Spleen (tissue), 11 donors: ENCODE data around the gene NEDD4L. TPM values are rescaled to one million over a fixed set of nuclear protein-coding genes. Genes with fewer than 3 reads are reported as not detected.

Experiments
- DNase-seq: peaks from one replicate; pipeline ENCODE4 v3.0.0-alpha.2; 2020
- H3K27ac ChIP-seq, 8 donors: fragments of 200-600 bp; sonication (generic) in 7 of 8; 1 replicate in 4 of 8; 2 replicates in 4 of 8; pipeline versions ENCODE4 v1.5.0 to v1.8.0; 2016 to 2021; ENCODE audit warnings: inconsistent platforms in 4 of 8, mild to moderate bottlenecking in 4 of 8, moderate library complexity in 1 of 8
- H3K27me3 ChIP-seq, 7 donors: fragments of 200-600 bp; sonication (generic) in 6 of 7; replicated peaks in 1 of 7; 1 replicate in 4 of 7; 2 replicates in 3 of 7; pipeline versions ENCODE4 v1.5.0 to v1.8.0; 2016 to 2021; ENCODE audit warnings: inconsistent platforms in 3 of 7, mild to moderate bottlenecking in 1 of 7
- H3K36me3 ChIP-seq, 6 donors: fragments of 200-600 bp; sonication (generic) in 5 of 6; 1 replicate in 4 of 6; 2 replicates in 2 of 6; pipeline versions ENCODE4 v1.5.0 to v1.8.0; 2016 to 2021; ENCODE audit warnings: inconsistent platforms in 2 of 6
- H3K4me1 ChIP-seq, 6 donors: fragments of 200-600 bp; sonication (generic) in 5 of 6; 1 replicate in 3 of 6; 2 replicates in 3 of 6; pipeline versions ENCODE4 v1.5.0 to v1.8.0; 2016 to 2021; ENCODE audit warnings: inconsistent platforms in 3 of 6
- H3K4me3 ChIP-seq, 8 donors: fragments of 200-600 bp; sonication (generic) in 7 of 8; 1 replicate in 4 of 8; 2 replicates in 4 of 8; pipeline versions ENCODE4 v1.5.0 to v1.8.0; 2016 to 2021; ENCODE audit warnings: inconsistent platforms in 4 of 8, mild to moderate bottlenecking in 4 of 8, moderate library complexity in 2 of 8
- H3K9me3 ChIP-seq, 8 donors: fragments of 200-600 bp; sonication (generic) in 7 of 8; 1 replicate in 4 of 8; 2 replicates in 4 of 8; pipeline versions ENCODE4 v1.5.0 to v1.8.0; 2016 to 2021; ENCODE audit warnings: inconsistent platforms in 4 of 8
- POLR2A ChIP-seq, 3 donors: fragments of 450-650 bp; IDR thresholded peaks; one replicate each; pipeline ENCODE4 v1.5.1; 2017; ENCODE audit warnings: antibody characterized with exemption in 3 of 3, mild to moderate bottlenecking in 1 of 3
- POLR2AphosphoS5 ChIP-seq, 3 donors: sonication (generic); formaldehyde crosslinking; IDR thresholded peaks; one replicate each; pipeline ENCODE4 v1.5.1; 2017; ENCODE audit warnings: antibody characterized with exemption in 3 of 3
- WGBS, 5 donors: extraction: QIAGEN DNeasy Blood & Tissue Kit in 3 of 5; methylation state at CpG; one replicate each; pipeline versions ENCODE4 v1.1.5 to v1.1.7; 2013 to 2018; 5-methylcytosine and 5-hydroxymethylcytosine counted together
- intact Hi-C: fragments of 100-400 bp; cut with DNase I; formaldehyde crosslinking; loops from one replicate; pipeline ENCODE4 v1.15.0; 2023; ENCODE audit warnings: low total_unique reads
- polyA plus RNA-seq, 3 donors: library from polyadenylated mRNA; stranded (reverse); fragments of 200-250 nt; gene quantifications; one replicate each; pipeline ENCODE4 v1.2.1, GENCODE V29; 2013
- total RNA-seq, 7 donors: library from RNA; depleted of rRNA in 3 of 7; stranded (reverse); fragments of >200 nt in 3 of 7; fragmentation: NEBNext Ultra II Directional in 4 of 7; extraction: Animal tissue kit (Norgen Biotek cat#: 25700) in 4 of 7; gene quantifications; one replicate each; pipeline versions ENCODE4 v1.1.0 to v1.2.1, GENCODE V29; 2016 to 2021
- TF ChIP-seq, protein P1 (sequence below), 11 experiments: fragments of 200-600 bp in 7 of 11; fragments of 450-650 bp in 4 of 11; sonication (generic) in 4 of 11; IDR thresholded peaks in 8 of 11; conservative IDR thresholded peaks in 3 of 11; 1 replicate in 7 of 11; 2 replicates in 4 of 11; pipeline versions ENCODE4 v1.4.0 to v1.8.0; 2016 to 2021; ENCODE audit warnings: antibody characterized with exemption in 11 of 11, inconsistent platforms in 4 of 11, mild to moderate bottlenecking in 1 of 11
- donor health status: healthy with polysubstance abuse.
- donor health status: DM: no; HTN: no; CAD: no; lungs with moderate emphysema.
- donor health status: DM: no; HTN: no; CAD: no.
- donor health status: Bipolar disorder and iron deficiency.
- donor health status: healthy.
- donor health status: DM: no; HTN: no; CAD: no.
- donor health status: DM: yes; HTN: yes; CAD: no.

The NEDD4L gene
- total and polyA plus RNA-seq, 10 donors, result 8.7 to 26.9 (median 18.3) TPM

DNA sequence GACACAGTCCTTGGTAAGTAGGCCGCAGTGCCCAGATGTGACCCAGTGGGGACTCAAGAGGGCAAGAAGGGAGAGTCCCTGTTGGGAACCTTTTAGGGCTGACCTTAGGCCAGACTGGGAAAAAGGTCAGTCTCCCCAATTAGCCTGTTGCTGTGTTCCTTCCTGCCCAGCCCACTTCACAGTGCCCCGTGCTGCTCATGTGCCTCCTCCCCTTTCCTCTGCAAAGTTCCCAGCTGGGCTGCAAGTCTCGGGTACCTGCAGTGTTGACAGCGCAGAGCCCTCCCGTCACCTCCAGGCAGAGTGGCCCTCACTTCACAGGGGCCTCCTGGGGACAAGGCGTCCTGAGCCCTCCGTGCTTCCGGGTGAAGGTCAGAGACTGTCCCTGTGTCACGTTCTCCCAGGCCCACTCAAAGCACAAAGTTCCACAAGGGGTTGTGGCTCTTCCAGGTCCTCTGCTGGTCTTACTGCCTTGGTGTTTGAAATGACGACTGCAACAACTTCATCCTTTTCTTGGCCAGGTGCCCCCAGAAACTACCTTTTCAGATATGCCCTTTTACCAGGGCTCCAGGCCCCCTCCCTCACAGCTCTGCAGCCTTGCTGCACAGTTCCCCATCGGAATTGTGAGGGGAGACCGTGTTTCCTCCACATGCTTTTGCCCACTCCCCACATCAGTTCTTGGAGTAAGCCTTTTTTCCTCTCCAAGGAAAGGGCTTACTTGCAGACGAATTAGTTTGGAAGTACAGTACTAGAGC is 359.1 kb downstream of the NEDD4L start:
- intact Hi-C loops, result no loop called here
- peaks cover 0 to 39% (median 0%) of the 10 kb centered on the region in 7 donors for H3K27me3 ChIP-seq
- no peak overlapping the region for H3K4me3 ChIP-seq
- no peaks in the 10 kb centered on the region for H3K9me3 ChIP-seq
- H3K27ac ChIP-seq, result no peak overlapping the region
- H3K36me3 ChIP-seq, result no peaks in the 10 kb centered on the region
- TF ChIP-seq POLR2AphosphoS5 (IDR thresholded peaks at IDR 0.05) (no peak), POLR2A (IDR thresholded peaks at IDR 0.05) (no peak)
- TF ChIP-seq, protein P1, sequence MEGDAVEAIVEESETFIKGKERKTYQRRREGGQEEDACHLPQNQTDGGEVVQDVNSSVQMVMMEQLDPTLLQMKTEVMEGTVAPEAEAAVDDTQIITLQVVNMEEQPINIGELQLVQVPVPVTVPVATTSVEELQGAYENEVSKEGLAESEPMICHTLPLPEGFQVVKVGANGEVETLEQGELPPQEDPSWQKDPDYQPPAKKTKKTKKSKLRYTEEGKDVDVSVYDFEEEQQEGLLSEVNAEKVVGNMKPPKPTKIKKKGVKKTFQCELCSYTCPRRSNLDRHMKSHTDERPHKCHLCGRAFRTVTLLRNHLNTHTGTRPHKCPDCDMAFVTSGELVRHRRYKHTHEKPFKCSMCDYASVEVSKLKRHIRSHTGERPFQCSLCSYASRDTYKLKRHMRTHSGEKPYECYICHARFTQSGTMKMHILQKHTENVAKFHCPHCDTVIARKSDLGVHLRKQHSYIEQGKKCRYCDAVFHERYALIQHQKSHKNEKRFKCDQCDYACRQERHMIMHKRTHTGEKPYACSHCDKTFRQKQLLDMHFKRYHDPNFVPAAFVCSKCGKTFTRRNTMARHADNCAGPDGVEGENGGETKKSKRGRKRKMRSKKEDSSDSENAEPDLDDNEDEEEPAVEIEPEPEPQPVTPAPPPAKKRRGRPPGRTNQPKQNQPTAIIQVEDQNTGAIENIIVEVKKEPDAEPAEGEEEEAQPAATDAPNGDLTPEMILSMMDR (IDR thresholded peaks at IDR 0.05 in 8 of 11, conservative IDR thresholded peaks at IDR 0.05 in 3 of 11), result no peak
- 65 to 83% (median 76%) methylated on average over 10 to 13 of the region's 13 CpGs for WGBS, 5 donors
- H3K4me1 ChIP-seq, result no peaks in the 10 kb centered on the region
- DNase-seq, result no peak

DNA sequence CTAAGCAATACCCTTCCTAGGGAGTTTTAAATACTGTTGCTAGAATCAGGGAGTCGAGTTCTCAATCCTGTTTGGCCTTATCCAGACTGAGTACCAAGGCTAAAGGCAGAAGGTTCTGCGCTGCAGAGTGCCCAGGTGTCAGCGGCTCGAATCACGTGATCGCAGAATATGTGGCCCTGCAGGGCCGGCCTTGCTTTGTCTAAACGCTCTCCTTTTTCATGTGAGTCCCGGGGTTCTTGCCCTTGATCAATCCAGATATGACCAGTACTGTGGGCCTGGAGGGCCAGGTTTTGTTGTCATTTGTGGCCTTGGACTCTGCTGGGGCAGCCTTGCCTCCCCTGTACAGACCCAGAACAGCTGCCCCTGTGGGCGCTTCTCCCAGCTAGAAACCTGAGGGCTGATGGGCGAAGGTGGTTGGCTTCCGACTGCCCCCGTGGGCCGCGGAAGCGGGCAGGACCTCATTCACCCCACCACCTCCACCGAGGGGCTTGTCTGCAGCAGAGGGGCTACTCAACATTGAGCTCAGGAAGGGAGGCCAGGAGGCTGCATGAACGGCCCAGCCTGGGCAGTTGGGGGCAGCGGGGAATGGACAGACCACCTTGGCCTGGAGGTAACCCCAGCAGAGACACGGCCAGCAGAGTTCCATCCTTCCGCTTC is 359.9 kb downstream of the NEDD4L start:
- H3K4me3 ChIP-seq, result no peak overlapping the region
- no peaks in the 10 kb centered on the region for H3K9me3 ChIP-seq
- H3K36me3 ChIP-seq, result no peaks in the 10 kb centered on the region
- H3K27me3 ChIP-seq, result peaks cover 0 to 45% (median 0%) of the 10 kb centered on the region in 7 donors
- 89 to 97% (median 93%) methylated on average over 10 to 21 of the region's 21 CpGs for WGBS, 5 donors
- DNase-seq, result no peak
- TF ChIP-seq POLR2A (IDR thresholded peaks at IDR 0.05) (no peak), POLR2AphosphoS5 (IDR thresholded peaks at IDR 0.05) (no peak)
- TF ChIP-seq, protein P1 (IDR thresholded peaks at IDR 0.05 in 8 of 11, conservative IDR thresholded peaks at IDR 0.05 in 3 of 11), result no peak
- H3K4me1 ChIP-seq, result no peaks in the 10 kb centered on the region
- H3K27ac ChIP-seq, result no peak overlapping the region
- intact Hi-C loops, result no loop called here

DNA sequence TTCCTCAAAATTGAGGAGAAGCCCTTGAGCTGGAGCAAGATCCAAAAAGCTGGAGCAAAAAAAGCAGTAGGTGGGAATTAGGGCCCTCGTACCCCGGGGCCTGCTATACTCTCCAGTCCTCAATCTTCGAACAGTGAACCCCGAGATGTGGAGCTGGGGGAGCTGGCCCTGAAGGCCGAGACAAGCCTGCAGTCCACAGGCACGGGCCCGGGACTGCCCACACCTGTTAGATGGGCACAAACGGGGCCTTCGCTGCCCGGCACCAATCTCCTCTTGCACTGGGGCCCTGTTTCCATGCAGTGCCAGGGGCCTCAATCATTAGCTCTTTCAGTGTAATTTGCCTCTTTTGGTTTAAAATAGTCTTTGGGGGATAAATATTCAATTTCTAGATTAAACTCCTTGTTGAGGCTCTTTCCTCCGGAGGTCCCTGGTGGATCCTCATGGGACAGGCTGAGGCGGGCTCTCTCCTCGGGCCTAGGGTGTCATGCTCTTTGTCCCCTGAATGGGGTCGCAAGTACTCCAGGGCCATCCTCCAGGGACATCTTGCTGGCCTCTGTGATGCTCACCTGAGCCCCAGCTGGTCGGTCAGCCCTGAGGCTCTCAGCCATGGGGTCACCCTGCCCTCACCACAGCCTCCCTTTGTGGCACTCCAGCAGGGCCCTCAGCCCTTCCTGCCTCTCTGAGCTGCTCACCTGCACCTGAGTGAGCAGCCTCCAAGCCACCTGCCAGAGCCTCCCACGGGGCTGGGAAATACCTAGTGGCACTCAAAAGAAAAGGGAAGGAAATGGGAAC is 361.3 kb downstream of the NEDD4L start:
- DNase-seq, result no peak
- Histone ChIP-seq H3K9me3 (no peaks in the 10 kb centered on the region), H3K27me3 (peaks cover 0 to 58% (median 0%) of the 10 kb centered on the region in 7 donors), H3K36me3 (no peaks in the 10 kb centered on the region), H3K4me1 (no peaks in the 10 kb centered on the region), H3K27ac (no peak overlapping the region), H3K4me3 (no peak overlapping the region)
- intact Hi-C loops, result no loop called here
- no peak for TF ChIP-seq POLR2A (IDR thresholded peaks at IDR 0.05)
- TF ChIP-seq, protein P1 (IDR thresholded peaks at IDR 0.05 in 8 of 11, conservative IDR thresholded peaks at IDR 0.05 in 3 of 11), result no peak
- no peak for TF ChIP-seq POLR2AphosphoS5 (IDR thresholded peaks at IDR 0.05)
- WGBS, 5 donors, result 78 to 87% (median 80%) methylated on average over 16 of the region's 16 CpGs
